ENCODE data around the gene GIT1. TPM values are rescaled to one million over a fixed set of nuclear protein-coding genes. Genes with fewer than 3 reads are reported as not detected.

GIT1 gene
- polyA plus RNA-seq, 1 experiment: 32.0 TPM

DNA sequence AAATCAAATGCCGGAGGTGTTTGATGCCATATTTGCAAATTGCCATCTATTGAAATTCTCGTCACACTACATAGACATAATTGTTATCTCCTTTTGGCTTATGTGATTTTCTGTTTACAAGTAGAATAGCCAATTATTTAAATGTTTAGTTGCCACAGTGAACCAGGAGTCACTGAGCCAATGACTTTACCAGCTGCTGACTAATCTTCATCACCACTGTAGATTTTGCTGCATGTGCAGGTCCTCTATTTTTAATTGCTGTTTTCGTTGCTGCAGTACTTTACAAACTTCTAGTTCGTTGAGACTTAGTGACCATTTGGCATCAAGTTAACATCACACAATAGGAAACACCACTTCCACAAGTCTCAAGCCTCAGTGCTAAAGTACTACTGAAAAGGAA, 45.4 kb downstream of the GIT1 start:
- ChIA-PET POLR2A (no interaction called here), CTCF (interaction anchor here (0.7 to 3.0 kb wide), 3 partner anchors 12 to 174 kb away, joined by 3 to 15 read pairs (median 3); no protein-coding TSS in a partner anchor)
- peaks cover 8% of the 10 kb centered on the region for H3K36me3 ChIP-seq (ENCODE audit: control insufficient read depth, insufficient read depth, low read length)
- no peaks in the 10 kb centered on the region for H3K27me3 ChIP-seq (ENCODE audit: control insufficient read depth, insufficient read depth, low read length)
- DNase-seq (ENCODE audit: low read depth): no peak
- TF ChIP-seq, protein P1, sequence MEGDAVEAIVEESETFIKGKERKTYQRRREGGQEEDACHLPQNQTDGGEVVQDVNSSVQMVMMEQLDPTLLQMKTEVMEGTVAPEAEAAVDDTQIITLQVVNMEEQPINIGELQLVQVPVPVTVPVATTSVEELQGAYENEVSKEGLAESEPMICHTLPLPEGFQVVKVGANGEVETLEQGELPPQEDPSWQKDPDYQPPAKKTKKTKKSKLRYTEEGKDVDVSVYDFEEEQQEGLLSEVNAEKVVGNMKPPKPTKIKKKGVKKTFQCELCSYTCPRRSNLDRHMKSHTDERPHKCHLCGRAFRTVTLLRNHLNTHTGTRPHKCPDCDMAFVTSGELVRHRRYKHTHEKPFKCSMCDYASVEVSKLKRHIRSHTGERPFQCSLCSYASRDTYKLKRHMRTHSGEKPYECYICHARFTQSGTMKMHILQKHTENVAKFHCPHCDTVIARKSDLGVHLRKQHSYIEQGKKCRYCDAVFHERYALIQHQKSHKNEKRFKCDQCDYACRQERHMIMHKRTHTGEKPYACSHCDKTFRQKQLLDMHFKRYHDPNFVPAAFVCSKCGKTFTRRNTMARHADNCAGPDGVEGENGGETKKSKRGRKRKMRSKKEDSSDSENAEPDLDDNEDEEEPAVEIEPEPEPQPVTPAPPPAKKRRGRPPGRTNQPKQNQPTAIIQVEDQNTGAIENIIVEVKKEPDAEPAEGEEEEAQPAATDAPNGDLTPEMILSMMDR (IDR thresholded peaks at IDR 0.05; ENCODE audit: insufficient read depth, low read depth, low read length): no peak
- no peak overlapping the region for H3K4me3 ChIP-seq (ENCODE audit: low read depth, low read length)

DNA sequence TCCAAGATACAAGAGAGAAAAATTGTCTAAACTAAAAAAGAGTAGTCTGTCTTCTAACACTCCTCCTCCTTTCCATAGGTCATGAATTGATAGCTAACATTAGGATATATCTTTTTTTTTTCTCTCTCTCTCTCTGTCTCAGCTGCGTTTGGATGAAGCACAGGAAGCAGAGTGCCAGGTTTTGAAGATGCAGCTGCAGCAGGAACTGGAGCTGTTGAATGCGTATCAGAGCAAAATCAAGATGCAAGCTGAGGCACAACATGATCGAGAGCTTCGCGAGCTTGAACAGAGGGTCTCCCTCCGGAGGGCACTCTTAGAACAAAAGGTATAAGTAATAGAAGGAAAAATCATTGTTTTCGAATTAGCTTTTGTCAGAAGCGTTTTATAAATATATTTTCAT, 55.5 kb downstream of the GIT1 start:
- TF ChIP-seq, protein P1 (IDR thresholded peaks at IDR 0.05; ENCODE audit: insufficient read depth, low read depth, low read length): no peak
- ChIA-PET POLR2A (no interaction called here), CTCF (interaction anchor here (0.6 to 6.8 kb wide), 7 partner anchors 11 to 996 kb away, joined by 3 to 102 read pairs (median 4); partner anchors contain the start of gene TAOK1)
- no peak for DNase-seq (ENCODE audit: low read depth)
- Histone ChIP-seq H3K36me3 (ENCODE audit: control insufficient read depth, insufficient read depth, low read length) (peaks cover 9% of the 10 kb centered on the region), H3K4me3 (ENCODE audit: low read depth, low read length) (no peak overlapping the region), H3K27me3 (ENCODE audit: control insufficient read depth, insufficient read depth, low read length) (no peaks in the 10 kb centered on the region)

DNA sequence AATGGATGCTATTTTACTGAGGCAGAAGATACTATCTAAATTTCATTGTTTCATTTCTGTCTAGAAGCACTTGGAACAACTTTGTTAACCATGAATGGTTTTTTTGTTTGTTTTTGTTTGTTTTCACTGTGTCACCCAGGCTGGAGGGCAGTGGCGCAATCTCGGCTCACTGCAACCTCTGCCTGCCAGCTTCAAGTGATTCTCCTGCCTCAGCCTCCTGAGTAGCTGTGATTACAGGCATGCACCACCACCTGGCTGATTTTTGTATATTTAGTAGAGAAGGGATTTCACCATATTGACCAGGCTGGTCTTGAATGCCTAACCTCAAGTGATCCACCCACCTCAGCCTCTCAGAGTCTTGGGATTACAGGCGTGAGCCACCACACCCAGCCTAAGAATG, 63.1 kb downstream of the GIT1 start:
- DNase-seq (ENCODE audit: low read depth): no peak
- no peak overlapping the region for H3K4me3 ChIP-seq (ENCODE audit: low read depth, low read length)
- ChIA-PET POLR2A (no interaction called here), CTCF (interaction anchor here (2.6 to 2.7 kb wide), 2 partner anchors 10 to 157 kb away, joined by 10 to 12 read pairs; no protein-coding TSS in a partner anchor)
- TF ChIP-seq, protein P1 (IDR thresholded peaks at IDR 0.05; ENCODE audit: insufficient read depth, low read depth, low read length): no peak
- H3K36me3 ChIP-seq (ENCODE audit: control insufficient read depth, insufficient read depth, low read length): peaks cover 7% of the 10 kb centered on the region
- H3K27me3 ChIP-seq (ENCODE audit: control insufficient read depth, insufficient read depth, low read length): no peaks in the 10 kb centered on the region

DNA sequence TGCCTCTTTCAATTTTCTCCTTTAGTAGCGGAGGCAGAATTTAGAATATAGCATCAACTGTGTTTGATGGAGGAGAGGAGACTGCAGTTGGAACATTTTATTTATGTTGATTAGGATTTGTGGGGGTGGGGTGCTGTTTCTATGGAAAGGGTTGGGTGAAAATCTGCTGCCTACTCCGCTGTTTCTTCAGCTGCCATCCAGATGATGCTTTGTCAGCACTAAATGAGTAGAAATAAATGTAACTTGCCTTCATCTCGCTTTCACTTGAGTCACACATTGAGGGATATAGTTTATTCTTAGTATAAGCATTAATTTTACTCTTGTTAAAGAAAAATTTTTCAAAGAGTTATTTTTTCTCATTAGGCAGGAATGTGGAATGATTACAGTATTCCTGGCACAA, 64.8 kb downstream of the GIT1 start:
- no peaks in the 10 kb centered on the region for H3K27me3 ChIP-seq (ENCODE audit: control insufficient read depth, insufficient read depth, low read length)
- no peak for DNase-seq (ENCODE audit: low read depth)
- H3K4me3 ChIP-seq (ENCODE audit: low read depth, low read length): no peak overlapping the region
- ChIA-PET POLR2A (no interaction called here), CTCF (interaction anchor here (0.8 to 4.1 kb wide), 4 partner anchors 11 to 155 kb away, joined by 3 to 30 read pairs (median 8); partner anchors contain the start of gene TAOK1)
- H3K36me3 ChIP-seq (ENCODE audit: control insufficient read depth, insufficient read depth, low read length): peaks cover 6% of the 10 kb centered on the region
- TF ChIP-seq, protein P1 (IDR thresholded peaks at IDR 0.05; ENCODE audit: insufficient read depth, low read depth, low read length): no peak

Other genes with a start within 250 kb of the GIT1 start
- 9.1 and 22.1 TPM in 2 replicates for gene TAOK1, start 199.3 kb downstream of the GIT1 start, polyA plus RNA-seq (2011; rRNA removed)
- 5.2 and 5.8 TPM in 2 replicates for gene ABHD15, start 22.6 kb downstream of the GIT1 start, polyA plus RNA-seq (2011; rRNA removed)
- gene TP53I13, start 20.9 kb downstream of the GIT1 start, polyA plus RNA-seq (2011; rRNA removed): 26.8 and 38.7 TPM in 2 replicates
- 1.9 and 3.1 TPM in 2 replicates for gene ANKRD13B, start 3.5 kb upstream of the GIT1 start, polyA plus RNA-seq (2011; rRNA removed)
- gene CORO6, start 33.3 kb upstream of the GIT1 start, polyA plus RNA-seq (2011; rRNA removed): 8.0 and 19.3 TPM in 2 replicates